ENCODE results near the gene ICA1.

DNA sequence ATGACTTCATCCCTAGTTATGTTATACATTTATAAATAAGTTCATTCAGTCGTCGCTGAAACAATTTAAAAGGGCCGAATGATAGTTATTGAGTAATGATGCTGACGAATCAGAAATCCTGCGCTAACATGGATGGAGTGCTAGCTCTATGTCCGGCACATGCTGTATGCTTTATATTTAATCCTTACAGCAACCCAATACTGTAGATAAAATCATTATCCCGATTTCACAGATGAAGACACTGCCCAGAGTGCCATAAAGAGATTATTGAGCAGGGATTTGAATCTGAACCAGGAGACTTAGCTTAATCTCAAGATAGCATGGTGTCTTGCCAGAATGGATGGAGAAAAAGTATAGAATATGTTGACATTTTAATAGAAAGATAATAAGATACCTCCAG lies 1.1 kb upstream of the ICA1 start:
- TF ChIP-seq MAZ (IDR thresholded peaks at IDR 0.05; ENCODE audit: borderline replicate concordance, low read depth, low read length) (no peak), MXI1 (IDR thresholded peaks at IDR 0.05; ENCODE audit: borderline replicate concordance, low read depth, low read length) (no peak), POLR2A (IDR thresholded peaks at IDR 0.05; ENCODE audit: low read depth, low read length) (no peak), SMC3 (IDR thresholded peaks at IDR 0.05; ENCODE audit: low read depth, low read length) (no peak), BHLHE40 (IDR thresholded peaks at IDR 0.05; ENCODE audit: low read depth, low read length) (no peak), RCOR1 (IDR thresholded peaks at IDR 0.05; ENCODE audit: insufficient replicate concordance, low read length) (no peak), FOS (IDR thresholded peaks at IDR 0.05; ENCODE audit: low read depth, low read length) (no peak), RAD21 (IDR thresholded peaks at IDR 0.05; ENCODE audit: low read length) (no peak), RFX5 (IDR thresholded peaks at IDR 0.05; ENCODE audit: low read depth, low read length) (no peak), CEBPB (IDR thresholded peaks at IDR 0.05; ENCODE audit: low read depth, low read length) (no peak), CHD1 (IDR thresholded peaks at IDR 0.05; ENCODE audit: low read depth, low read length) (no peak)
- TF ChIP-seq, protein P1, sequence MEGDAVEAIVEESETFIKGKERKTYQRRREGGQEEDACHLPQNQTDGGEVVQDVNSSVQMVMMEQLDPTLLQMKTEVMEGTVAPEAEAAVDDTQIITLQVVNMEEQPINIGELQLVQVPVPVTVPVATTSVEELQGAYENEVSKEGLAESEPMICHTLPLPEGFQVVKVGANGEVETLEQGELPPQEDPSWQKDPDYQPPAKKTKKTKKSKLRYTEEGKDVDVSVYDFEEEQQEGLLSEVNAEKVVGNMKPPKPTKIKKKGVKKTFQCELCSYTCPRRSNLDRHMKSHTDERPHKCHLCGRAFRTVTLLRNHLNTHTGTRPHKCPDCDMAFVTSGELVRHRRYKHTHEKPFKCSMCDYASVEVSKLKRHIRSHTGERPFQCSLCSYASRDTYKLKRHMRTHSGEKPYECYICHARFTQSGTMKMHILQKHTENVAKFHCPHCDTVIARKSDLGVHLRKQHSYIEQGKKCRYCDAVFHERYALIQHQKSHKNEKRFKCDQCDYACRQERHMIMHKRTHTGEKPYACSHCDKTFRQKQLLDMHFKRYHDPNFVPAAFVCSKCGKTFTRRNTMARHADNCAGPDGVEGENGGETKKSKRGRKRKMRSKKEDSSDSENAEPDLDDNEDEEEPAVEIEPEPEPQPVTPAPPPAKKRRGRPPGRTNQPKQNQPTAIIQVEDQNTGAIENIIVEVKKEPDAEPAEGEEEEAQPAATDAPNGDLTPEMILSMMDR (conservative IDR thresholded peaks at IDR 0.05; ENCODE audit: low read depth, low read length), result no peak
- TF ChIP-seq, protein P2, sequence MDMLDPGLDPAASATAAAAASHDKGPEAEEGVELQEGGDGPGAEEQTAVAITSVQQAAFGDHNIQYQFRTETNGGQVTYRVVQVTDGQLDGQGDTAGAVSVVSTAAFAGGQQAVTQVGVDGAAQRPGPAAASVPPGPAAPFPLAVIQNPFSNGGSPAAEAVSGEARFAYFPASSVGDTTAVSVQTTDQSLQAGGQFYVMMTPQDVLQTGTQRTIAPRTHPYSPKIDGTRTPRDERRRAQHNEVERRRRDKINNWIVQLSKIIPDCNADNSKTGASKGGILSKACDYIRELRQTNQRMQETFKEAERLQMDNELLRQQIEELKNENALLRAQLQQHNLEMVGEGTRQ (IDR thresholded peaks at IDR 0.05; ENCODE audit: low read depth, low read length), result no peak
- TF ChIP-seq, protein P3, sequence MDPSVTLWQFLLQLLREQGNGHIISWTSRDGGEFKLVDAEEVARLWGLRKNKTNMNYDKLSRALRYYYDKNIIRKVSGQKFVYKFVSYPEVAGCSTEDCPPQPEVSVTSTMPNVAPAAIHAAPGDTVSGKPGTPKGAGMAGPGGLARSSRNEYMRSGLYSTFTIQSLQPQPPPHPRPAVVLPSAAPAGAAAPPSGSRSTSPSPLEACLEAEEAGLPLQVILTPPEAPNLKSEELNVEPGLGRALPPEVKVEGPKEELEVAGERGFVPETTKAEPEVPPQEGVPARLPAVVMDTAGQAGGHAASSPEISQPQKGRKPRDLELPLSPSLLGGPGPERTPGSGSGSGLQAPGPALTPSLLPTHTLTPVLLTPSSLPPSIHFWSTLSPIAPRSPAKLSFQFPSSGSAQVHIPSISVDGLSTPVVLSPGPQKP (IDR thresholded peaks at IDR 0.05; ENCODE audit: borderline replicate concordance, low read depth, low read length), result no peak

All from IMR-90 (cell line).